ENCODE data around the gene ETV6.

ETV6 gene

DNA sequence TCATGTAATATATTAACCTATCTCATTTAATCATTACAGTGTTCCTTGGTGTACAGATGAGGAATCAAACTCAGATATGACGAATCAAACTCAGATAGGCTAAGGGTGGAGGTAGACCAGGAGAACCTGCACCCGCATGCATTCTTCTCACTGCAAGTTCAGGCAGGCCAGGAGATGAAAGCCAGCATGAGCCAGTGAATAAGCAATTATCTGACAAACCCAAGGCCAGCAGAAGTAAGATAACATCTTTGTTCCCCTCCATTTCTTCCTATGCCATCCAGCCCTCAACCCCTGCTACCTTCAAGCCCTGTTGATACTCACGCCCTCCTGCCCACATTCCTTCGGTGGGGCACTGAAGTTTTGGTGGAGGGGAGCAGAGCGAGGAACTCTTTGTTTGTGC, 152.2 kb downstream of the ETV6 start:
- no peak for DNase-seq (ENCODE audit: low read depth)

GRCh38 chr12:11804130-11804529, 154.7 kb downstream of the ETV6 start:
- DNase-seq (ENCODE audit: low read depth) = no peak

DNA sequence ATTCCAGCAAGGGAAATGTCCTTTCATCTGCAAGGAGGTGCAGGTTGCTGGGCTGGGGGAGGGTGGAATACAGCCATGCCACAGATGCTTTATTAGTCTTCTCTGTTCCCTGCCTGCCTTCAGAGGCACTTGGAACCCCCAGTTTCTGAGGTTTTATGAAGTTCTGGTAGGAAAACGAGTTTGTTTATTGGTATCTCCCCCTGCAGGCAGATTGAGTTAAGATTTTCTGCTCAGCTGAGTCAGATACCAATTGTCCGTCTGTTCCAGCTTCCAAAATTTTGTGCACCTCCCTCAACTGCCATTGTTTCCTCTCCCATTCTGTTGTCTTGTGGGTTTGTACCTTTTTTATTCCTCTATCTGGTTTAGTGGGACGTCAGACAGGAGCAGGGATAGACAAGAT, 155.6 kb downstream of the ETV6 start:
- no peak for DNase-seq (ENCODE audit: low read depth)

- no peak for DNase-seq (ENCODE audit: low read depth)
Measured at GRCh38 chr12:11805680-11806079, 156.2 kb downstream of the ETV6 start.

DNA sequence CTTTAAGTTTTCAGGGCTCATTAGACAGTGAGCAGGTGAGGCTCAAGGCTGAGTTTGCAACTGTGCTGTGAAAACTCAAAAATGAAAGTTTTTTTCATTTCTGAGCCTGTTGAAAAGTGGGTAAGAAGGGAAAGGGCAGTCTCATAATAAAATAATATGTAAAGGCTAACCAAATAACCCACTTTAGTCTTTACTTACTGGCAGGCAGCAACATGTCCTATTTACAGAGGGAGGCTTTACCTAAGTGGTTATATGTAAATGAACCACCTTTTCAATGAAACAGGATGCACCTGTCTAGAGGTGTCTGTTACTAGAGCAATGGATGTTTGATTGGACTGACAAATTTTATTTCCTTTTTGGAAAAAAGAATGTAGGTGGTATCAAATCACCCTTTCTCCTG, 158.0 kb downstream of the ETV6 start:
- DNase-seq (ENCODE audit: low read depth) = no peak

- no peak for DNase-seq (ENCODE audit: low read depth)
Measured at GRCh38 chr12:11808931-11809330, 159.5 kb downstream of the ETV6 start.

GRCh38 chr12:11810206-11810545, 160.7 kb downstream of the ETV6 start:
- no peak for DNase-seq (ENCODE audit: low read depth)

- DNase-seq (ENCODE audit: low read depth) = no peak
Measured at GRCh38 chr12:11811008-11811407, 161.5 kb downstream of the ETV6 start.

DNA sequence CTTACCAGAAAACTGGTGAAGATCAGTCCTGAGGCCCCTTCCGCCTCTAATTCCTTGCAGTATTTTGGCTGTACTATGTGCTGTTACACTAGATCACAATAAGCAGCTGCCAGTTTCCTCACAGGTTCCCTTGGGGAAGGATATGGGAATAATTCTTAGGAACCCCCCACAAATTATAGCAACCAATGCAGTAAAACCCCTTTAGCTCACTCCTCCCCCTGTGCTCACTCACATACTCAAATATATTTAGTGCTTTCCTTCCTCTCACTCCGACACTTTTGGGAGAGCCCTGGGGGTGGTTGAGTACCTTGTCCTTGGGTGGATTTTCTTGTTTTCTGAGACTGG, 162.7 kb downstream of the ETV6 start:
- no peak for DNase-seq (ENCODE audit: low read depth)

- DNase-seq (ENCODE audit: low read depth) = no peak
Measured at GRCh38 chr12:11812586-11813437, 163.3 kb downstream of the ETV6 start.

DNA sequence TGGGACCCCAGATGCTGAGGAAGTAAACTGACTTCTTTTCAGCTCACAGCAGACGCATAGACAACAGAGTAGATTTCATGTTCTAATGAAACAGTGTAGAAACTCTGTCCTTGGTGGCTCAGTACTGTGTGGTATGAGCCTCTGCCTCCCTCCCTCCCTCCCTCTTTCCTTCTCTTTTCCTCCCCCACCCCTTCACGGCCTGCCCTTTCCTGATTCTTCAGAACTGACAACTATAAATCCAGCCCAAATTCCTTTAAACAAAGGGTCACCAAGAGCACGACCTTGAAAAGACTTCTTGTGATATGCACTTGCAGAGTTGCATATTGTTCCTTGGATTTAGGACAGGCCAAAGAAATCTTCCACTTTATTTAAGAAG, 164.0 kb downstream of the ETV6 start:
- no peak for DNase-seq (ENCODE audit: low read depth)

DNA sequence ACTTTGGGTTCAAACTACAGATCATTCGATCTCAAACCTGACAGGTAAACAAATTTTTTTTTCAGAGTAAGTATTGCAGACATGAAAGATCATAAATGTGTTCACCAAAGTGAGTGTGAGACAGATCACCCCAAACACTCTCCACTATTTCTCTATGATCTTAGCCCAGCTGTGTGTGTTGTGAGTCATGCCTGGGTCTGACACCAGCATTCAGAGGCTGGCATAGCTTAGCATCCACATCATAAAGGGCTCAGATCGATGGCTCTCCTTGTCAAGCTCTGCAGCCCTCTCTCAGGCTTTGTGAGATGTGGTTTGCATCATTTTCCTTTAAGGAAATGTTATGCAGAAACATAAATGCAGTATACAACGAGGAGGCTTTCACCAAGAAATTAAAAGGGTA, 164.9 kb downstream of the ETV6 start:
- no peak for DNase-seq (ENCODE audit: low read depth)

GRCh38 chr12:11815397-11815796, 165.9 kb downstream of the ETV6 start:
- no peak for DNase-seq (ENCODE audit: low read depth)

DNA sequence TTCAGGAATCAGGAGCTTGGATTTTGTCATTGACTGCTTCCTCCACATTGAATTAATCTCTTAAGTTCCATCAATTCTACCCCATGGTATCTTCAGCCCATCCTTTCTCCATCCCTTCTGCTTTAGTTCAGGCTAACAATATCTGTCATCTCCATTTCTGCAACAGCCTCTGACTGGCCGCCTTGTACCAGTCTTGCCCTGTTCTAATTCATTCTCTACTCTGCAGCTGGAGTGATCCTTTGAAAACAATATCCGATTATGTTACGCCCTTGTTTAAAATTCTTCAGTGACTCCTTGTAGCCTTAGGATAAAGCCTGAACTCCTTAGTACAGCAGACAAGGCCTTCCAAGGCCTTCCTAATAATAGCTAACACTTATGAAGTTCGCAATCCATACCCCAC, 170.2 kb downstream of the ETV6 start:
- no peak for DNase-seq (ENCODE audit: low read depth)

DNA sequence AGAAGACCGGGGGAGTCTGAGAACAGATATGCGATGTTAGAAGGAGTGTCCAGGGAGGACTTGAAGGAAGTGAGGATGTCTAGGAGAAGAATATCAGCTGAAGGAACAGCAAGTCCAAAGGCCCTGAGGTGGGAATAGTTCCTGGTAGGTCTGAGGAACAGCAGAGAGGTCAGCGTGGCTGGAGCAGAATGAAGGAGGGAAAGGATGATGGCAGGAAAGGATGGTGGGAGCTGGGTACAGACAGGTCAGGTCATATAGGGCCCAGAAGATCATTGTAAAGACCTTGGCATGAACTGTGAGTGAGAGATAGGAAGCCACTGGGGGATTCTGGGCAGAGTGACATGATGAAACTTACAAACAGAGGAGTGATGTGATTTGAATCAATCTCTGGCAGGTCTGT, 171.0 kb downstream of the ETV6 start:
- no peak for DNase-seq (ENCODE audit: low read depth)

DNA sequence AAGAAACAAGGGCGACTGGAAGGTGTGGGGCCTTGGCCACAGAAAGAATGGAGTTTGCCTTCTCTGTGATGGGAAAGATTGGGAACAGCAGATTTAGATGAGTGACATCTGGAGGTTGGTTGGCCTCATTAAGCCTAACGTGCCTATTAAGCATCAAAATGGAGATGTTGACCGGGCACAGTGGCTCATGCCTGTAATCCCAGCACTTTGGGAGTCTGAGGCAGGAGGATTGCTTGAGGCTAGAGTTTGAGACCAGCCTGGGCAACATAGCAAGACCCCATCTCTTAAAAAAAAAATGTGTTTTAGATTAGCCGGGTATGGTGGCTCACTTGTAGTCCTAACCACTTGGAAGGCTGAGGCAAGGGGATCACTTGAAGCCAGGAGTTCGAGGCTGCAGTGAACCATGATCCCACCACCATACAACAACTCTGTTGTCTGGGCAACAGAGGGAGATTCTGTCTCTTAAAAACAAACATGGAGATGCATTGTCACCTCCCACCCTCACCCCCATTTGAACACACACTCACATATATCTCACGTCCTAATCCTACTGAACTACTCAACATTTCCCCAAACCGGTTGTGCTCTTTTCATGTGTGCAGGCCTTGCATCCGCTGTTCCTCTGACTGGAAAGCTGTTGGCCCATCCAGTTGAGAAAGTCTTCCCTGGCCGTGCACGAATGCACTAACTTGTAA, 172.1 kb downstream of the ETV6 start:
- no peak for DNase-seq (ENCODE audit: low read depth)

- DNase-seq (ENCODE audit: low read depth) = peak; percentile 25
Measured at GRCh38 chr12:11822081-11822834, 172.8 kb downstream of the ETV6 start.

- no peak for DNase-seq (ENCODE audit: low read depth)
Measured at GRCh38 chr12:11823043-11823442, 173.6 kb downstream of the ETV6 start.

DNA sequence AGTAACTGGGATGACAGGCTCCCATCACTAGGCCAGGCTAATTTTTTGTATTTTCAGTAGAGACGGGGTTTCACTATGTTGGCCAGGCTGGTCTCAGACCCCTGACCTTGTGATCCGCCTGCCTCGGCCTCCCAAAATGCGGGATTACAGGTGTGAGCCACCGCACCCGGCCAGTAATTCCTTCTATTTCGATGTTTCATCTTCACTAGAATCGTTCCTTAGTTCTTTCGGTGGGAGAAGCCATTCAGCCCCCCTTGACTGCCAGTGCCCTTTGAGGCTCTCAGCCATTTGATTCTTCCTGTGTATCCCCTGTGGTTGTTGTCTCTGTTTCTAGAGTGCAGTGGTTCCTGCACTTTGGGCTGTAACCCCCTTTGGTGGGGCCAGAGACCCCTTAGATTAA, 174.1 kb downstream of the ETV6 start:
- no peak for DNase-seq (ENCODE audit: low read depth)

DNA sequence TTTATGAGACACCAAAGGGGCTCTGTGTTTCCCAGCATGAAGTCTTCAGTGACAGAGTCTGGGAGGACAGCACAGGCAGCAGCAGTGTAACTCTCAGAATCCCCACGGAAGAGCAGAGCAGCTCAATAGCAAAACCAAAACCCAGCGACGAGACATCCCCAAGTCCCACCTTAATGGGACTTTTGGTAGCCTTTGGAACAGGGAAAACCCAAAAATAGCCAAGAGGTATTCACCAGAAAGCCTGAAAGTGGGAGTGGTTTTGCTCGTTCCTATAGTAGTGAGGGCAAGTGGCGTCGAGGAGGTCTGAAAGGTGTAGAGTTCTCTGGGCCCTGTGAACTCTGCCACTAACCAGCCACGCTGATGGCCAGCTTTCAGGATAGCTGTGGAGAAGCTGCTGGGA, 174.6 kb downstream of the ETV6 start:
- no peak for DNase-seq (ENCODE audit: low read depth)

DNA sequence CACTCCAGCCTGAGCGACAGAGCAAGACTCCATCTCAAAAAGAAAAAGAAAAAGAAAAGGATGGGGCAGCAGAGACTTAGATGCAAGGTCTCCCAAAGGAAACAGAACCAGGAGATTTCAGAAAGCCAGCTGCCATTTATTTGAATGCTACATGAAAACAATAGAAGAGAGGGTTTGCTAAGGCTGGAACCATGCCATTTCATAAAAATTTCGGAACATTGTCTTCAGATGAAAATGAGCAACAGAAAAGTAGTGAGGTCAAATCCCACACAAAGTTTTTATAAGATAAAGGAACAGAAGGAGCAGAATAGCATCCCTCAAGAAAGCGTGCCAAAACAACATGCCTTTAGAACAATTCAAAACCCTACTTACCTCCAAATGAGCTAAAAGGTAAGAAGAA, 175.3 kb downstream of the ETV6 start:
- no peak for DNase-seq (ENCODE audit: low read depth)

DNA sequence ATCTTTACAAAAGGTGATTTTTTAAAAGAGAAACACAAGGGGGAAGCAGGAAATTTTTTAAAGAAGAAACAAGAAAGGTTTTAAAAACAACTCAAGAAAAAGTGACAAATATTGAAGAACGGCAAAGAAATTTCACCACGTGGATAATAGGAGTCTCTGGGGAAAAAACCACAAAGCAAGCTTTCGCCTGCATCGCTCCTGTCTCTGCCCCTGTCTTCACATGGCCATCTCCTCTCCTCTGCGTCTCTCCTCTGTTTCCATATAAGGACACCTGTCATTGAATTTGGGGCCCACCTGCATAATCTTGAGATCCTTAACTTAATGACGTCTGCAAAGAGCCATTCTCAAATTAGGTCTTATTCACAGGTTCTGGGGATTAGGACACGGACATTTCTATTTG, 175.8 kb downstream of the ETV6 start:
- DNase-seq (ENCODE audit: low read depth) = no peak

DNA sequence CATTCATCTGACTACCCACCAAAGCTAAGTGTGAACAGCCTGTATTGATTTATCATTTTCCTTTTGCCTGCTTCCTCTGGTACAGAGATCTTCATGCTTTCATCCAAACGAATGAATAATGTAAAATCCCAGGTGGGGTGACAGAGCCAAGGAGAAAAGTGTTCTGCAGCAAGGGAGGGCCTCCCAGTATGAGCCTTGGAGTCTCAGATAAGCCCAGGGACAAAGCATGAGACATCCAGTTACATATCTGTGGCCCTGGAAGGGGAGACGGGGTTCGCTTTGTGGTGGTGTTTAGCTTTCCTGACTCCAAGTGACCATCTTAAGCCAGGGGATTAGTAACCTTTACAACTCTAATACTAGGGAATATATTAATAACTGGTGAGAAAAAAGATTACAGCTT, 177.1 kb downstream of the ETV6 start:
- DNase-seq (ENCODE audit: low read depth) = no peak

All from activated gamma-delta T cell treated with anti-CD3 and anti-CD28 coated beads, Interleukin-2, amount 50 U/mL, for 16 hours (primary cell).